Pancreas (tissue), 10 donors: Measurements from ENCODE around the gene DSTN. TPM values are rescaled to one million over a fixed set of nuclear protein-coding genes. Genes with fewer than 3 reads are reported as not detected.

ENCODE experiments used
- ATAC-seq, 4 donors: fragments of 200-7000 bp; cut with Tn5 transposase; one replicate each; pipeline versions ENCODE4 v1.8.0 to v1.9.1; 2020; ENCODE audit warnings: mild to moderate bottlenecking in 4 of 4, moderate library complexity in 4 of 4
- DNase-seq, 6 donors: peaks; one replicate each; pipeline ENCODE4 v3.0.0-alpha.2; 2020
- FAIRE-seq: peaks from 2 replicates; lab custom pipeline; 2012; peaks lifted over from hg19 to GRCh38; lab: Jason Lieb, UNC
- H3K27ac ChIP-seq, 4 donors: fragments of 200-600 bp; sonication (generic); 1 replicate in 3 of 4; 2 replicates in 1 of 4; pipeline versions ENCODE4 v1.5.0 to v1.8.0; 2020
- H3K27me3 ChIP-seq, 4 donors: fragments of 200-600 bp; one replicate each; pipeline ENCODE4 v1.8.0; 2021
- H3K36me3 ChIP-seq, 3 donors: fragments of 200-600 bp; sonication (generic) in 1 of 3; one replicate each; pipeline versions ENCODE4 v1.5.0 to v1.8.0; 2020 to 2021
- H3K4me1 ChIP-seq, 3 donors: fragments of 200-600 bp; one replicate each; pipeline ENCODE4 v1.8.0; 2021
- H3K4me3 ChIP-seq, 4 donors: fragments of 200-600 bp; sonication (generic) in 2 of 4; one replicate each; pipeline versions ENCODE4 v1.5.0 to v1.8.0; 2020 to 2021
- H3K9me3 ChIP-seq, 4 donors: fragments of 200-600 bp; one replicate each; pipeline ENCODE4 v1.8.0; 2021
- CTCF ChIP-seq, 4 donors: fragments of 200-600 bp; sonication (generic) in 3 of 4; IDR thresholded peaks; one replicate each; pipeline versions ENCODE4 v1.5.0 to v1.8.0; 2021; ENCODE audit warnings: antibody characterized with exemption in 4 of 4
- WGBS, 2 donors: extraction: QIAGEN DNeasy Blood & Tissue Kit; methylation state at CpG; one replicate each; pipeline ENCODE4 v1.1.7; 2013; 5-methylcytosine and 5-hydroxymethylcytosine counted together
- intact Hi-C, 3 donors: fragments of 100-400 bp; cut with DNase I; formaldehyde crosslinking; loops; one replicate each; pipeline versions ENCODE4 v1.11.1 to v1.14.2; 2022
- polyA plus RNA-seq, 2 donors: library from polyadenylated mRNA; stranded (reverse); fragments of 200-250 nt; gene quantifications; one replicate each; pipeline ENCODE4 v1.2.3, GENCODE V29; 2013
- total RNA-seq, 6 donors: library from RNA; stranded (reverse); fragmentation: NEBNext Ultra II Directional in 4 of 6; extraction: Animal tissue kit (Norgen Biotek cat#: 25700) in 4 of 6; gene quantifications; one replicate each; pipeline versions ENCODE4 v1.2.1 to v1.2.4, GENCODE V29; 2021 to 2023
- donor health status: healthy with polysubstance abuse.
- donor health status: DM: no; HTN: no; CAD: no; lungs with moderate emphysema.
- donor health status: DM: no; HTN: no; CAD: no.
- donor health status: control.
- donor health status: control.
- donor health status: Bipolar disorder and iron deficiency.
- donor health status: DM: yes; HTN: yes; CAD: no.
- donor health status: DM: no; HTN: no; CAD: no.
- donor health status: DM: no; HTN: no; CAD: no.
- donor health status: DM: yes; HTN: yes; CAD: no.

DSTN gene
- total and polyA plus RNA-seq, 8 donors: 138 to 242 (median 182) TPM

DNA sequence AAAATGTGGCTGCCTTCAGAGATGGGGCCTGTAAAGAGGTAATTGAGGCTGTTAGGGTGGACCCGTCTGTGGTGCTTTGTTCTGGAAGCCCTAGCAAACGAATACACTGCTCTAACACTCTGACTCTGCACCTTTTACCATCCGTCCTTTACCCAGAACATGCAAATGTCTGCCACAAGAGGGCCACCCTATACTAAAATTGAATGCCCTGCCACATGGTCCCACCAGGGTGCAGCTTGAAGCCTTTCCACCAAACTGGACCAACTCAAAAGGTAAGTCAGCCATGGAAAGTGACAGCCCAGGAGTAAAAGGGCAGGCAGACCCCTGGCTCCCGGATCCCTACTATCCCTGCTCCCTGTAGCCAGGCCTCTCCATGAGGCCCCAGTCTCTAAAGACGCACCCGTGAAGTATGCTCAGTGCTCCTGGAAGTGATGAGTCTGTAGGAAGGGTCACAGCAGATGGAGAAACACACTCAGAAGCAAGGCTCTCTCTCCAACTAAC, 32.9 kb upstream of the DSTN start:
- 28 to 32% methylated on average over 6 of the region's 6 CpGs for WGBS, 2 donors
- DNase-seq: peak in 5 of 6 donors; percentile 46 to 83 (median 62)
- Histone ChIP-seq H3K9me3 (no peaks in the 10 kb centered on the region), H3K27ac (no peak overlapping the region), H3K36me3 (no peaks in the 10 kb centered on the region), H3K4me1 (no peaks in the 10 kb centered on the region), H3K27me3 (no peaks in the 10 kb centered on the region), H3K4me3 (no peak overlapping the region)
- TF ChIP-seq CTCF (IDR thresholded peaks at IDR 0.05): peak; percentile 78 to 86 (median 81)
- no peak for FAIRE-seq
- peak; percentile 97 to 99 (median 98) for ATAC-seq
- intact Hi-C loops: loop anchor here in 1 of 3 donors (10.0 kb wide), 1 partner anchor 78 kb away; no protein-coding TSS in a partner anchor

GRCh38 chr20:17537959-17538358, 31.9 kb upstream of the DSTN start:
- DNase-seq (no peak), ATAC-seq (no peak), FAIRE-seq (no peak)
- Histone ChIP-seq H3K27me3 (no peaks in the 10 kb centered on the region), H3K36me3 (no peaks in the 10 kb centered on the region), H3K4me3 (no peak overlapping the region), H3K9me3 (no peaks in the 10 kb centered on the region), H3K27ac (no peak overlapping the region), H3K4me1 (no peaks in the 10 kb centered on the region)
- no peak for TF ChIP-seq CTCF (IDR thresholded peaks at IDR 0.05)
- intact Hi-C loops: loop anchor here in 1 of 3 donors (10.0 kb wide), 1 partner anchor 77 kb away; no protein-coding TSS in a partner anchor
- WGBS, 2 donors: 78 to 83% methylated on average over 3 of the region's 3 CpGs

- 67 to 69% methylated on average over 7 of the region's 7 CpGs for WGBS, 2 donors
- intact Hi-C loops: loop anchor here in 1 of 3 donors (10.0 kb wide), 1 partner anchor 76 kb away; no protein-coding TSS in a partner anchor
Measured at GRCh38 chr20:17538517-17539170, 31.2 kb upstream of the DSTN start.

DNA sequence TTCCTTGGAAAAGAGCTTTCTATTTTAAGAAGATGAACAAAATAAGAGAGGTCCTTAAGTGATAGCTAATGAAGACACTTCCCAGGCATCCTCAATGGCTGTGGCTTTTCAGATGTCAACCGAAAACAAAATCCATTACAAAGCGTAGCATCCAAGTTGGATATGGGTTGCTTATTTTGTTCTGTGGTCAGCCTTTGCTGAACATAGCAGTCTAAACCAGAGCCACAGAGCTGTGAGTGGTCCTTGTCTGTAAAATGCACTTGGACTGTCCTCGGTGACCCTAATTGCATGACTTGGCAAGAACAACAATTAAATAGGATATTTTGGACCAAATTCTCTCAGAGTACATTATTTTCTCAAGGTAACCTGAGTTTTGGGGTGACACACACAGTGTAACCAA, 28.3 kb upstream of the DSTN start:
- H3K4me3 ChIP-seq: no peak overlapping the region
- no peaks in the 10 kb centered on the region for H3K36me3 ChIP-seq
- DNase-seq (no peak), ATAC-seq (no peak), FAIRE-seq (no peak)
- no peaks in the 10 kb centered on the region for H3K27me3 ChIP-seq
- H3K4me1 ChIP-seq: peaks cover 0 to 8% (median 0%) of the 10 kb centered on the region in 3 donors
- 88 to 91% methylated on average over 3 of the region's 3 CpGs for whole genome bisulfite sequencing, 2 donors
- no peaks in the 10 kb centered on the region for H3K9me3 ChIP-seq
- no peak for TF ChIP-seq CTCF (IDR thresholded peaks at IDR 0.05)
- intact Hi-C loops: loop anchor here in 1 of 3 donors (5.0 kb wide), 1 partner anchor 76 kb away; no protein-coding TSS in a partner anchor
- no peak overlapping the region for H3K27ac ChIP-seq

More at GRCh38 chr20:17538517-17539170, 31.2 kb upstream of the DSTN start:
- no peak for DNase-seq
- no peak for ATAC-seq
- Histone ChIP-seq H3K4me3 (no peak overlapping the region), H3K27ac (no peak overlapping the region), H3K4me1 (no peaks in the 10 kb centered on the region), H3K36me3 (no peaks in the 10 kb centered on the region), H3K9me3 (no peaks in the 10 kb centered on the region), H3K27me3 (no peaks in the 10 kb centered on the region)
- FAIRE-seq: no peak
- TF ChIP-seq CTCF (IDR thresholded peaks at IDR 0.05): no peak

DNA sequence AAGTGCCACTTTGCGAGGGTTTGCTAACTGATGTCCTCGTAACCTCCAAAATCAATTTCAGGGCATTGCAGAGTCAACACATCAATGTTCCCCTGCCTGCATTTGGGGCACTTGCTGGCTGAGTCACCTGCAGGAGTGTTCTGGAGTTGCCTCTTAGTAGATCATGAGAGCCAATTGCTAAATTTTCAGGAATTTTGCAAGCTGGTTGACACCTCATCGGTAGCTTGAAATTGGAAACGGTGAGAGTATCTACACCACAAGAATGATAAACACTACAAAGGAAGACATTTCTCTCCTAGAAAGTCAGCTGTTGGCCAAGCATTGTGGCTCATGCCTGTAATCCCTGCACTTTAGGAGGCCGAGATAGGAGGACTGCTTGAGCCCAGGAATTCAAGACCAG, 27.9 kb upstream of the DSTN start:
- Histone ChIP-seq H3K27me3 (no peaks in the 10 kb centered on the region), H3K27ac (no peak overlapping the region), H3K9me3 (no peaks in the 10 kb centered on the region), H3K4me3 (no peak overlapping the region), H3K36me3 (no peaks in the 10 kb centered on the region), H3K4me1 (peaks cover 0 to 8% (median 0%) of the 10 kb centered on the region in 3 donors)
- DNase-seq: no peak
- WGBS, 2 donors: 78 to 90% methylated on average over 5 of the region's 5 CpGs
- intact Hi-C loops: loop anchor here in 1 of 3 donors (5.0 kb wide), 1 partner anchor 75 kb away; no protein-coding TSS in a partner anchor
- TF ChIP-seq CTCF (IDR thresholded peaks at IDR 0.05): no peak
- ATAC-seq: no peak
- no peak for FAIRE-seq
